Large intestine (tissue), 3 donors: ENCODE measurements around the gene PRSS38. TPM values are rescaled to one million over a fixed set of nuclear protein-coding genes. Genes with fewer than 3 reads are reported as not detected.
A peak's percentile ranks its signal among the peaks of the same experiment; 100 is the strongest.
"Not testable (repeated sequence)": the region's sequence is repeated elsewhere in the genome, so short reads cannot be mapped to it uniquely, and the experiment has no call there.

Experiments
- DNase-seq, 2 donors: peaks; one replicate each; pipeline versions ENCODE4 v3.0.0 to v3.0.0-alpha.2; 2013
- H3K27ac ChIP-seq: one replicate; pipeline ENCODE4 v1.5.1; 2013; ENCODE audit warnings: low read length
- H3K27me3 ChIP-seq: 2 replicates; pipeline ENCODE4 v1.6.1; 2013; ENCODE audit warnings: low read length; ENCODE audit not compliant: control insufficient read depth, insufficient read depth
- H3K36me3 ChIP-seq: 2 replicates; pipeline ENCODE4 v1.6.1; 2013; ENCODE audit warnings: low read length; ENCODE audit not compliant: control insufficient read depth, insufficient read depth
- H3K4me1 ChIP-seq: one replicate; pipeline ENCODE4 v1.6.1; 2013; ENCODE audit warnings: low read length; ENCODE audit not compliant: control insufficient read depth, insufficient read depth
- H3K4me3 ChIP-seq: one replicate; pipeline ENCODE4 v1.5.1; 2013; ENCODE audit warnings: low read length
- H3K9me3 ChIP-seq: one replicate; pipeline ENCODE4 v1.6.1; 2013; ENCODE audit warnings: mild to moderate bottlenecking, low read depth, low read length, moderate library complexity; ENCODE audit not compliant: control insufficient read depth
- WGBS: methylation state at CpG from one replicate; pipeline ENCODE4 v1.1.5; 2013; ENCODE audit warnings: low lambda C conversion rate; ENCODE audit not compliant: insufficient coverage; 5-methylcytosine and 5-hydroxymethylcytosine counted together
- polyA plus RNA-seq: library from polyadenylated mRNA; unstranded; fragments of 120-200 nt; gene quantifications from one replicate; pipeline ENCODE4 v1.2.1, GENCODE V29; 2013

Gene PRSS38
- polyA plus RNA-seq, 1 donor: not detected

DNA sequence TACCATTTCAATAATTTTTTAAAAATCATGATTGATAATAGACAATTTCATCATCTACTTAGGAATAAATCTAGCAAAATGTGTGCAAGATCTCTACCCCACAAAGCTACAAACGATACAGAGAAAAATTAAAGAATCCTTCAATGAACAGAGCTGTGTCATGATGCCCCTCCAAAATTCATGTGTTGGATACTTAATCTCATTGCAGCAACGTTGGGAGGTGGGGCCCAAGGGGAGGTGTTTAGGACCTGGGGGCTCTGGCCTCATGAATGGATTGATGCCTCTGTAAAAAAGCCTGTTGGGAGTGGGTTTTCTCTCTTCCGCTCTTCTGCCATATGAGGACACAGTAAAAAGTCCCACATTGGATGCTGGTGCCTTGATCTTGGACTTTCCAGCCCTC lies 54.9 kb downstream of the PRSS38 start:
- H3K4me3 ChIP-seq: no peak overlapping the region
- no peak for DNase-seq
- H3K4me1 ChIP-seq: no peaks in the 10 kb centered on the region
- WGBS: 100% methylated on average over 1 of the region's 3 CpGs
- H3K9me3 ChIP-seq: no peaks in the 10 kb centered on the region
- no peaks in the 10 kb centered on the region for H3K36me3 ChIP-seq
- no peak overlapping the region for H3K27ac ChIP-seq
- H3K27me3 ChIP-seq: no peaks in the 10 kb centered on the region

DNA sequence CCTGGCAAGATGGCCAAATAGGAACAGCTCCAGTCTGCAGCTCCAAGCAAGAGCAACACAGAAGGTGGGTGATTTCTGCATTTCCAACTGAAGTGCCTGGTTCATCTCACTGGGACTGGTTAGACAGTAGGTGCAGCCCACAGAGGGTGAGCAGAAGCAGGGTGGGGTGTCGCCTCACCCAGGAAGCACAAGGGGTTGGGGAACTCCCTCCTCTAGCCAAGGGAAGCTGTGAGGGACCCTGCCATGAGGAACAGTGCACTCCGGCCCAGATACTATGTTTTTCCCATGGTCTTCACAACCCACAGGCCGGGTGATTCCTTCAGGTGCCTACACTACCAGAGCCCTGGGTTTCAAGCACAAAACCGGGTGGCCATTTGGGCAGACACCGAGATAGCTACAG lies 56.4 kb downstream of the PRSS38 start:
- no CpG with 5 or more reads among the region's 5 CpGs for WGBS
- not testable (repeated sequence) for H3K9me3 ChIP-seq, H3K4me3 ChIP-seq, H3K4me1 ChIP-seq, DNase-seq, H3K27ac ChIP-seq, H3K36me3 ChIP-seq, H3K27me3 ChIP-seq

DNA sequence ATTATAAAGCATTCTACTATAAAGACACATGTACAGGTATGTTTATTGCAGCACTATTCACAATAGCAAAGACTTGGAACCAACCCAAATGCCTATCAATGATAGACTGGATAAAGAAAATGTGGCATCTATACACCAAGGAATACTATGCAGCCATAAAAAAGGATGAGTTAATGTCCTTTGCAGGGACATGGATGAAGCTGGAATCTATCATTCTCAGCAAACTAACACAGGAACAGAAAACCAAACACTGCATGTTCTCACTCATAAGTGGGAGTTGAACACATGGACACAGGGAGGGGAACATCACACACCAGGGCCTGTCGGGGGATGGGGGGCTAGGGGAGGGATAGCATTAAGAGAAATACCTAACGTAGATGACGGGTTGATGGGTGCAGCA lies 62.3 kb downstream of the PRSS38 start:
- H3K9me3 ChIP-seq, H3K4me3 ChIP-seq, DNase-seq, H3K27me3 ChIP-seq, H3K36me3 ChIP-seq, H3K27ac ChIP-seq, H3K4me1 ChIP-seq: not testable (repeated sequence)
- WGBS: no CpG with 5 or more reads among the region's 3 CpGs

DNA sequence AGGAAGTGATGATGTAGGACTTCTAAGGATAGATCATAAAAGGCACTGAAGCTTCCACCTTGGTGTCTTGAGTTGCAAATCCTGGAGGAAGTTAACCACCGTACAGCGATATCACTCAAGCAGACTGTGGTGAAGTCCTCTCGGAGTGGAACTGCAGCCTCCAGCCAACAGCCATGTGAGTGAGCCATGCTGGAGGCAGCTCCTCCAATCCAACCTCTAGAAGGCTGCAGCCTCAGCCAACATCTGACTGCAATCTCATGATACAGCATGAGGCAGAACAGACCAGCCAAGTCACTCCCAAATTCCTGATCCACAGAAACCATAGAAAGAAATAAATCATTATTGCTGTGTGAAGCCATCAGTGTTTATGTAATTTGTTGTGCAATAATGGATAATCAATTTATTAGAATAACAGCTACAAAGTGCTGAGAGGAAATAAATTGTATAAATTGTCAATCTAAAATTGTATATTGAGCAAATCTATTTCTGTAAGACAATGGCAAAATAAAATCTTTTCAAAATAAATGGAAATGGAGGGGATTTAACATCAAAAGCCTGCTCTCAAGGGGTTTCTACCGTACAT lies 65.0 kb downstream of the PRSS38 start:
- Histone ChIP-seq H3K4me1 (peaks cover under 1% of the 10 kb centered on the region), H3K27me3 (peaks cover 3% of the 10 kb centered on the region), H3K4me3 (no peak overlapping the region), H3K27ac (no peak overlapping the region), H3K9me3 (no peaks in the 10 kb centered on the region), H3K36me3 (no peaks in the 10 kb centered on the region)
- no peak for DNase-seq
- WGBS: 60% methylated on average over 1 of the region's 4 CpGs

DNA sequence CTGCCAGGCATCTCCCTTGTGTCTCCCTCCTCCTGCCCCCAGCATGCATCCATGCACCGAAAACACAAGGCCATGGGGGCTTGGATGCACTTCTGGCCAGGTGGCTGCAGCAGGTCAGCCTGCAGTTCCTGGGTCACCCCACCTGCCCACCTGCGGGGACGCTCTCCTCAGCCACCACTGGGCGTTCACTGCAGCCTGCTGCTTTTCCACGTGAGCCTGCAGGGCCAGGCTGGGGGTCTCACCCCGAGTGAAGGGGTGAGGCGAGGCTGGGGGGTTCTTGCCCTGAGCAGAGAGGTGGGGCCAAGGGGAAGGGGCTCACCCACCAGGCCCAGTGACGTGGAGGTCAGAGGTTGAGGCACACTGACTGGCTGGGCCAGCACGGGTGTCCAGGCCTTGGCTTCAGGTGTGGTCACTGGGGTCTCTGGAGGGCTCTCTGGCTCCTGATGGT lies 67.6 kb downstream of the PRSS38 start:
- WGBS: no CpG with 5 or more reads among the region's 9 CpGs

DNA sequence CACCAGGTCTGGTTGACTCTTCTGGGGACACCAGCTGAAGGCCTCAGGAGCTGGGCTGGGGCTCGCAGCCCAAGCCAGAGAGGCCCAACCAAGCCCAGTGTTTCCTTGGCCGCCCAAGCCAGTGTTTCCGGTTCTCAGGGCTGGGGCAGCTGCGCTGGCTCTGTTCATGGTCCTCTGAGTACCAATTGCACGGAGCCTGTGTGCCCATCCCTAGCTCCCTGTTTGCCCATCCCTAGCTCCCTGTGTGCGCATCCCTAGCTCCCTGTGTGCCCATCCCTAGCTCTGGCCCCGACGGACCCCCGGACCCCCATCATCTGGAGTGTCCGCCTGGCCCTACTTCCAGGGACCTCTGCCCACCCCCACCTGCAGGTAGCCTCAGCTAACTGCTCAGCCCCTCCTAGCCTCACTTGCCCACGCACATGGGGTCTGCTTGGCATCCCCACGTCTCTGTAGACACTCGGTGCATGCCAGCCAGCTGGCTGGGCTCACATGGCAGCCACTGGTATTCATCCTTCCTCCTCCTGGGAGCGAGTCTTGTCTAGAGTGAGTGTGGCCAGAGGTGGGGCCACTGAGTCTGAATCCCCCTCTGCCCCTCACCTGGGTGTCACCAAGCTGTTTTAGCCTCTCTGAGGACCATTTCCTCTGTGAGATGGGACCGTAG lies 68.3 kb downstream of the PRSS38 start:
- no peak for DNase-seq
- Histone ChIP-seq H3K27ac (no peak overlapping the region), H3K4me1 (peaks cover 16% of the 10 kb centered on the region), H3K4me3 (no peak overlapping the region), H3K9me3 (no peaks in the 10 kb centered on the region), H3K36me3 (no peaks in the 10 kb centered on the region), H3K27me3 (peaks cover 16% of the 10 kb centered on the region)
- WGBS: no CpG with 5 or more reads among the region's 15 CpGs

More for the DNA sequence above, 67.6 kb downstream of the PRSS38 start:
- H3K4me1 ChIP-seq: peaks cover 16% of the 10 kb centered on the region
- H3K9me3 ChIP-seq: no peaks in the 10 kb centered on the region
- no peak overlapping the region for H3K27ac ChIP-seq
- H3K4me3 ChIP-seq: no peak overlapping the region
- H3K36me3 ChIP-seq: no peaks in the 10 kb centered on the region
- DNase-seq: no peak
- peaks cover 16% of the 10 kb centered on the region for H3K27me3 ChIP-seq

DNA sequence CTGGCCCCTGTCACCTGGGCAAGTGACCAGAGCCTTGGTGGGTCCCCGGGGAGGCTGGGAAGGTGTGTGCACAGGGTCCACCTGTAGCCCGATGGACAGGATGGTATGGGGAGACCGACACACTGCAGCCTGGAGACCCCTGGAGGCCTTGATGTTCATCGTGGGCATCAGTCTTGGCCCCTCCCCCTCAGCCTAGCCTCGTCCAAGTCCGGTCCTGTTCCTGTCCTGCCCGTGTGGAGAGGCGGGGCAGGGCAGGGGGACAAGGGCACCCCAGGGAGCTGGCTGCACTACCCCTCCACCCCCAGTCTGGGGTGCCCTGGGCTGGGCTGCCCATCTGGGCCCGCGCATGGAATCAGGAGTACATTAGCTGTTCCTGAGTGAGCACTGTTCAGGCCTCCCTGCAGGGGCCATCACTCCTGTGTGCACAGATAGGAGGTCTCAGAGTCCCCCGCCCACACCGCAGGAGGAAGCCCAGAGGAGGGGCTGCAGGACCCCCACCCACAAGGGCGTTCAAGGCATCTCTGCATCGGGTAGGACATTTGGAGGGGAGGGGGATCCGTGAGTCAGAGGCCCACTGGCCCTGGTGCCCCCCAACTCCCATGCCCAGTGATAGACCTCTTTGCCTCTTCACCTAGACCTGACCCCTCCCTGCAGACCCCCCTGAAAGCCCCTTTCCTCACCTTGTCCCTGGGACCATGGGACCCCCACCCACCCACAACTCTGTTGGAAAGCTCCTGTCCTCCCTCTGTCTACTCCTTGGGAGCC lies 69.1 kb downstream of the PRSS38 start:
- Histone ChIP-seq H3K36me3 (no peaks in the 10 kb centered on the region), H3K9me3 (no peaks in the 10 kb centered on the region), H3K4me1 (peaks cover 16% of the 10 kb centered on the region), H3K4me3 (no peak overlapping the region), H3K27me3 (peaks cover 16% of the 10 kb centered on the region), H3K27ac (no peak overlapping the region)
- WGBS: no CpG with 5 or more reads among the region's 15 CpGs
- no peak for DNase-seq

DNA sequence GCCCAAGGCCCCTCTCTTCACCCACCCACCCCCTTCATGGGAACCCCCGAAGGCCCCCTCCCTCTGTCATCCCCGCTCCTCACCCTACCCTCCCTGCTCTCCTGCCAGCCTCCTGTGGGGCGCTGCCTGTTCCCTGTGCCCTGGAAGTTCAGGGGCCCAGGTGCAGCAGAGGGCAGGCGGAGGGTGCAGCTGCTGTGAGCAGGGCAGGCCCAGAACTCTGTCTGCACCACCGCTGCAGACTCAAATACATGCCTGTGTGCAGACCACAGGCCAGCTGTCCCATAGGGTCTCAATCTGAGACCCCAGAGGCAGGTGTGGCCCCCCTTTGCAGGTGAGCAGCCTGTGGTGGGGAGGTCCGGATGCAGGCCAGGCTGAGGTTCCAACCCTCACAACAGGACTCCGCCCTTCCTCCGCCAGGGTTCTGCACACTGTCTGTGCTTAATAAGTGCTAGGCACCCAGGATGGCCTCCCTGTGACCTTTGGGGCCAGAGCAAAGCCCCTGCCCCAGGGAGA lies 69.7 kb downstream of the PRSS38 start:
- Histone ChIP-seq H3K4me1 (peaks cover 16% of the 10 kb centered on the region), H3K9me3 (no peaks in the 10 kb centered on the region), H3K4me3 (no peak overlapping the region), H3K27ac (no peak overlapping the region), H3K36me3 (no peaks in the 10 kb centered on the region), H3K27me3 (peaks cover 14% of the 10 kb centered on the region)
- WGBS: no CpG with 5 or more reads among the region's 8 CpGs
- no peak for DNase-seq

DNA sequence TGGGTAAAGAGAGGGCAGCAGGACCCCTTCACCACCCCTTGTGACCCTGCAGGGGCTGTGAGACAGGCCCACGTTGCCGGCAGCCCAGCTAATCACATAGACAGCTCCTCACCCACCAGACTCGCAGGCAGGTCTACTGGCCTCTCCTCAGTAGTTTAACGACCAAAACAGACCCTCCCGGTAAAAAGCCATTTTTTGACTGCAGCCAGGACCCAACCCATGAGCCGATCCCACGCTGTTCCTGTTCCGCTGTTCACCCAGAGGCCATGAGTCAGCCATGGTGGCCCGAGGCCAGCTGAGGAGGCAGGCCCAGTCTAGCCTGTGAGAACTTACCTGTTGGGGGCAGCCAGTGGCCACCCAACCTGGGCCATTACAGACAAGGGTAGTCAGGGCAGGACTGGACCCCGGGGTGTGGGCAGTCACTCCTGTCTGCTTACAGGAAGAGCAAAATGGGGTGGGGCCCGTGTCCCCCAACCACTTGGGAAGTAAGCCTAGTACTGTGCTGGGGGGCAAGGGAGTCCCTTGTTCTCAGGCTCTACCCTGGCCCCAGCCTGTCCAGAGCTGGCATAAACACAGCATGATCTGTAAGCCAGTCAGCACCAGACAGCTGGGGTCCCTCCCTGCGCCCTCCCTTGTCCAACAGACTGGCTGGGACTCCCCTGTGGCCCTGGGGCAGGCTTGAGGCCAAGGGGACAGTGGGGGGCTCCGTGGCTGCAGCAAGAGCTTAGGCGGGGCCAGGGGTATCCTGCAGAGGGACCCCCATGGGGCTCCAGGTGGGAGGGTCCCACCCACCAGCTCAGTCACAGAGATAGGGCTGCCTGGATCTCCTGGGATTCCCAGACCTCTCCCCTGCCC lies 70.4 kb downstream of the PRSS38 start:
- no peaks in the 10 kb centered on the region for H3K9me3 ChIP-seq
- H3K27me3 ChIP-seq: peaks cover 12% of the 10 kb centered on the region
- no peak overlapping the region for H3K4me3 ChIP-seq
- H3K27ac ChIP-seq: peak overlapping the region; percentile 45
- no CpG with 5 or more reads among the region's 14 CpGs for whole genome bisulfite sequencing
- H3K4me1 ChIP-seq: peaks cover 16% of the 10 kb centered on the region
- H3K36me3 ChIP-seq: no peaks in the 10 kb centered on the region
- DNase-seq: no peak

DNA sequence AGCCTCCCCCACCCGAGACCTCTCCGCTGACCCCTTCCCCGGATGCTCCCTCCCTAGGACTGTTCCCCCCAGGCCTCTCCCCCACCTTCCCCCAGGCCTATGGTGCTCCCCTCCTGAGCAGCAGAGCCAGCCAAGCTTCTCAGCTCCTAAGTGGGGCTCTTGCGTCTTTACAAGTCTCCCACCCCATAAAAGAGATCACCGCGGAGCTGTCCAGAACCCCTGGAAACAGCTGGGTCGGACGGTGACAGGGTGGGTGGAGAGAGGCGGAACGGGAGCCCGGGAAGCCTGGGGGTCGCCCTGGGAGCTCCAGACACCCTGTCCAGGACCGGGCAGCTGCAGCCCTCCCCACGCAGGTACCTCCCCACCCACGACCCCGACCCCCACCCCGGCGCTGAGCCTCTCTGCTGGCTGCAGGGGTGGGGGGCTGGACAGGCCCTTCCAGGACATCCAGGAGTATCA lies 71.1 kb downstream of the PRSS38 start:
- H3K27ac ChIP-seq: peak overlapping the region; percentile 45
- peak overlapping the region; percentile 39 for H3K4me3 ChIP-seq
- peaks cover 16% of the 10 kb centered on the region for H3K4me1 ChIP-seq
- peaks cover 12% of the 10 kb centered on the region for H3K27me3 ChIP-seq
- no CpG with 5 or more reads among the region's 18 CpGs for WGBS
- DNase-seq: peak in 1 of 2 donors; percentile 26
- no peaks in the 10 kb centered on the region for H3K36me3 ChIP-seq
- H3K9me3 ChIP-seq: no peaks in the 10 kb centered on the region
